ENCODE measurements around the gene CLDN12.
A peak's percentile ranks its signal among the peaks of the same experiment; 100 is the strongest.

The CLDN12 gene

GRCh38 chr7:90403174-90404113 is at the start of gene CLDN12:
TSS of gene CLDN12 (plus strand) at chr7:90403461. CDS start at chr7:90412677, 9,216 bp downstream.
- peak; percentile 97 for DNase-seq

GRCh38 chr7:90383422-90383821 is 19.8 kb upstream of the CLDN12 start:
- no peak for DNase-seq

- DNase-seq, result no peak
These were observed 19.4 kb upstream of the CLDN12 start for GRCh38 chr7:90383861-90384260.

- no peak for DNase-seq
These were observed 18.8 kb upstream of the CLDN12 start for GRCh38 chr7:90384433-90384832.

GRCh38 chr7:90387470-90388240 is 15.6 kb upstream of the CLDN12 start:
- DNase-seq, result no peak

GRCh38 chr7:90390926-90391325 is 12.3 kb upstream of the CLDN12 start:
- no peak for DNase-seq

GRCh38 chr7:90391488-90391887 is 11.8 kb upstream of the CLDN12 start:
- no peak for DNase-seq

GRCh38 chr7:90396420-90396819 is 6.8 kb upstream of the CLDN12 start:
- no peak for DNase-seq

GRCh38 chr7:90401989-90402388 is 1.3 kb upstream of the CLDN12 start:
- no peak for DNase-seq

- no peak for DNase-seq
These were observed 482 bp upstream of the CLDN12 start for GRCh38 chr7:90402785-90403173.

- DNase-seq, result peak; percentile 68
These were observed 1.5 kb downstream of the CLDN12 start for GRCh38 chr7:90404777-90405176.

- DNase-seq, result no peak
These were observed 4.2 kb downstream of the CLDN12 start for GRCh38 chr7:90407484-90407821.

GRCh38 chr7:90408142-90408541 is 4.9 kb downstream of the CLDN12 start:
- DNase-seq, result no peak

GRCh38 chr7:90409667-90410066 is 6.4 kb downstream of the CLDN12 start:
- peak; percentile 25 for DNase-seq

- peak; percentile 86 for DNase-seq
These were observed 8.2 kb downstream of the CLDN12 start for GRCh38 chr7:90411510-90411909.

GRCh38 chr7:90412458-90413184 is 9.4 kb downstream of the CLDN12 start:
- peak; percentile 75 for DNase-seq

- no peak for DNase-seq
These were observed 9.9 kb downstream of the CLDN12 start for GRCh38 chr7:90413185-90413528.

- DNase-seq, result peak; percentile 20
These were observed 18.4 kb downstream of the CLDN12 start for GRCh38 chr7:90421651-90422050.

GRCh38 chr7:90424720-90425119 is 21.5 kb downstream of the CLDN12 start:
- DNase-seq, result no peak

GRCh38 chr7:90425376-90425775 is 22.1 kb downstream of the CLDN12 start:
- DNase-seq, result peak; percentile 81

- no peak for DNase-seq
These were observed 27.6 kb downstream of the CLDN12 start for GRCh38 chr7:90430614-90431460.

- DNase-seq, result no peak
These were observed 29.5 kb downstream of the CLDN12 start for GRCh38 chr7:90432752-90433151.

Data from DMS53 (cell line).